ENCODE measurements around the gene ELN. TPM values are rescaled to one million over a fixed set of nuclear protein-coding genes. Genes with fewer than 3 reads are reported as not detected.

Gene ELN
- total RNA-seq, 4 donors from 2014 or later, result 29.0 to 65.7 (median 50.8) TPM

GRCh38 chr7:74037609-74038008, 9.6 kb downstream of the ELN start:
- TF ChIP-seq, protein P1, sequence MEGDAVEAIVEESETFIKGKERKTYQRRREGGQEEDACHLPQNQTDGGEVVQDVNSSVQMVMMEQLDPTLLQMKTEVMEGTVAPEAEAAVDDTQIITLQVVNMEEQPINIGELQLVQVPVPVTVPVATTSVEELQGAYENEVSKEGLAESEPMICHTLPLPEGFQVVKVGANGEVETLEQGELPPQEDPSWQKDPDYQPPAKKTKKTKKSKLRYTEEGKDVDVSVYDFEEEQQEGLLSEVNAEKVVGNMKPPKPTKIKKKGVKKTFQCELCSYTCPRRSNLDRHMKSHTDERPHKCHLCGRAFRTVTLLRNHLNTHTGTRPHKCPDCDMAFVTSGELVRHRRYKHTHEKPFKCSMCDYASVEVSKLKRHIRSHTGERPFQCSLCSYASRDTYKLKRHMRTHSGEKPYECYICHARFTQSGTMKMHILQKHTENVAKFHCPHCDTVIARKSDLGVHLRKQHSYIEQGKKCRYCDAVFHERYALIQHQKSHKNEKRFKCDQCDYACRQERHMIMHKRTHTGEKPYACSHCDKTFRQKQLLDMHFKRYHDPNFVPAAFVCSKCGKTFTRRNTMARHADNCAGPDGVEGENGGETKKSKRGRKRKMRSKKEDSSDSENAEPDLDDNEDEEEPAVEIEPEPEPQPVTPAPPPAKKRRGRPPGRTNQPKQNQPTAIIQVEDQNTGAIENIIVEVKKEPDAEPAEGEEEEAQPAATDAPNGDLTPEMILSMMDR (IDR thresholded peaks at IDR 0.05), result no peak
- TF ChIP-seq POLR2A (IDR thresholded peaks at IDR 0.05), result no peak
- Histone ChIP-seq H3K9me3 (no peaks in the 10 kb centered on the region), H3K36me3 (peaks cover 0 to 8% of the 10 kb centered on the region in 2 donors), H3K4me1 (peaks cover 0 to 12% of the 10 kb centered on the region in 2 donors), H3K27ac (peak overlapping the region in 1 of 3 donors; percentile 45), H3K27me3 (no peaks in the 10 kb centered on the region), H3K4me3 (replicated peaks in 1 of 3) (no peak overlapping the region)
- WGBS, 2 donors, result 72 to 74% methylated on average over 7 to 8 of the region's 8 CpGs
- intact Hi-C loops (cut with DNase I), result no loop called here
- DNase-seq, result no peak

DNA sequence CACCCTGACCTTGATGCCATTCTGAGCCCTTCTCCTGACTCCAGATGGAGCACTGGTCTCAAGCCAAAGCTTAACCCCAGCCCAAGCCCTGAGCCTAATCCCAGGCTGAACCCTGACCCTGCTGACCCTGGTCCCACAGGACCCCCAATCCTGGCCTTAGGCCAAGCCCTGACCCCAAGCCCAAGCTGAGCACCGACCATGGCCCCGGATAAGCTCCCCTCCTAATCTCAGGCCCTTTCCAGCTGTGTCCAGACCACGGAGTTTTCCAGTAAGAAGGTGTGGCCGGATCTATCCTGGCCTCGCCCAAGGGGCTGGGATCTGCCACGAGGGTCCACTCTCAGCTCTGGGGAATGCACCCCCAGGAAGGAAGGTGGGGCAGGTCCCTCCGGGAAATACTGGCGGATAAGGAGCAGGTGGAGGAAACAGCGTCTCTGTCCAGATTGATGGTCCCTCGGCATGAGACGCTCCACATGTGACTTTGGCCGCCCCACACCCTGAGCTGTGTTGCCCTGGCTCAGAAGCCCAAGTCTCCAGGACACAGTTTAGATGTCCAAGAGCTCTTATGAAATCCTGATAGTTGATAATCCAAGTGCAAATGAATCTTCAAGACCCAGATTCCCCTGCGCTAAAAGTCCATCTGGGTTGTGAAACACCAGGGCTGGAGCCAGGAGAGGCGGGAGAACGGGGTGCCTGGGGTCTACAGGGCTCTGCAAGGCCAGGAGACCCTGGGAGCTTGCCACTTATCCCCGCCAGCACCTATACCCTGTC, 10.4 kb downstream of the ELN start:
- Histone ChIP-seq H3K4me3 (replicated peaks in 1 of 3) (no peak overlapping the region), H3K9me3 (no peaks in the 10 kb centered on the region), H3K4me1 (peaks cover 8 to 19% of the 10 kb centered on the region in 2 donors), H3K27me3 (no peaks in the 10 kb centered on the region), H3K27ac (peak overlapping the region in 1 of 3 donors; percentile 45), H3K36me3 (peaks cover 0 to 8% of the 10 kb centered on the region in 2 donors)
- no peak for DNase-seq
- WGBS, 2 donors, result 82 to 91% methylated on average over 10 to 13 of the region's 16 CpGs
- TF ChIP-seq POLR2A (IDR thresholded peaks at IDR 0.05), result no peak
- TF ChIP-seq, protein P1 (IDR thresholded peaks at IDR 0.05), result no peak
- intact Hi-C loops (cut with DNase I), result no loop called here

GRCh38 chr7:74039337-74039736, 11.4 kb downstream of the ELN start:
- no peaks in the 10 kb centered on the region for H3K27me3 ChIP-seq
- H3K4me1 ChIP-seq, result peaks cover 9 to 19% of the 10 kb centered on the region in 2 donors
- 77 to 80% methylated on average over 1 to 10 of the region's 11 CpGs for WGBS, 2 donors
- no peak overlapping the region for H3K4me3 ChIP-seq (replicated peaks in 1 of 3)
- H3K36me3 ChIP-seq, result peaks cover 0 to 8% of the 10 kb centered on the region in 2 donors
- DNase-seq, result no peak
- no peak for TF ChIP-seq POLR2A (IDR thresholded peaks at IDR 0.05)
- TF ChIP-seq, protein P1 (IDR thresholded peaks at IDR 0.05), result no peak
- H3K27ac ChIP-seq, result peak overlapping the region in 1 of 3 donors; percentile 12
- H3K9me3 ChIP-seq, result no peaks in the 10 kb centered on the region
- intact Hi-C loops (cut with DNase I), result no loop called here

DNA sequence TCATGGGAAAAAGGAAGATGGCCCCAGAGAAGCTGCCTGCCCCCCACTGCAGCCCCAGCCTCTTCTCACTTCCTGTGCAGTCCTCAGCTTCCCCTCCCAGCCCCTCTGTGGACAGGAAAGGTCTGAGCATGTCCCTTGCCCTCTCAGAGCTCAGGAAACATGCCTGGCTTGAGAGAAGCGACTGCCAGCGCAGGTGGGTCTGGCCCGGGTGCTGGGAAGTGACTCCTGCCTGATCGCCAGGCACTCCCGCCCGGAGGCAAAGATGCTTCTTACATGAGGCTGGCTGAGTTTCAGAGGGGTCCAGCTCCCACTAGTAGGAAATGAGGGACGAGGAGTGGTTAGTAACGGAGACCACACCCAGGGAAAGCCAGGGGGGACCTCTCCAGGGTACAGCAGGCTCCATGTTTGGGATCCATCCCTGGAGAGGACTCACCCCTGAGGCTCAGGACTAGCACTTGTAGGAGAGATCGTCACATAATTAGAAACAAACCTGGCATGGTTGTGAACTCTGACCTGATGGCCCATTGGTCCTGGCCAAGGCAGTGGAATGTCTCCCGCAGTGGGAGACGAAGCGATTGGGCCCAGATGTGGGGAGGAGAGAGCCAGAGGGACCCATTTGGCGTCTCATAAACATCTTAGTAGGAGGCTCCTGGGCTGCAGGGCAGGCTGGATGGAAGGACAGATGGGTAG, 12.3 kb downstream of the ELN start:
- no peak overlapping the region for H3K4me3 ChIP-seq (replicated peaks in 1 of 3)
- peaks cover 0 to 8% of the 10 kb centered on the region in 2 donors for H3K36me3 ChIP-seq
- H3K27me3 ChIP-seq, result no peaks in the 10 kb centered on the region
- intact Hi-C loops (cut with DNase I), result no loop called here
- no peak for DNase-seq
- H3K4me1 ChIP-seq, result peaks cover 9 to 19% of the 10 kb centered on the region in 2 donors
- no peak for TF ChIP-seq POLR2A (IDR thresholded peaks at IDR 0.05)
- TF ChIP-seq, protein P1 (IDR thresholded peaks at IDR 0.05), result no peak
- 75 to 89% methylated on average over 11 to 13 of the region's 13 CpGs for WGBS, 2 donors
- H3K27ac ChIP-seq, result no peak overlapping the region
- no peaks in the 10 kb centered on the region for H3K9me3 ChIP-seq

Data from thyroid gland (tissue), 4 donors.